ENCODE measurements around the gene HS3ST3A1. TPM values are rescaled to one million over a fixed set of nuclear protein-coding genes. Genes with fewer than 3 reads are reported as not detected.

Gene HS3ST3A1
- total RNA-seq, 1 experiment from 2014 or later: 3.4 TPM

- Histone ChIP-seq H2AK5ac (ENCODE audit: insufficient read length, low read length) (no peak overlapping the region), H3K14ac (ENCODE audit: insufficient read depth, low read length) (no peak overlapping the region), H4K91ac (ENCODE audit: insufficient read length, low read depth, low read length) (no peak overlapping the region), H3K9me3 (ENCODE audit: control insufficient read depth, low read depth, low read length) (no peaks in the 10 kb centered on the region), H3K79me2 (ENCODE audit: insufficient read depth, low read length) (no peaks in the 10 kb centered on the region), H2BK12ac (ENCODE audit: insufficient read length, low read depth, low read length) (no peak overlapping the region), H3K23ac (ENCODE audit: insufficient read length, low read depth, low read length) (no peak overlapping the region), H3K4me1 (ENCODE audit: insufficient read depth, low read length) (no peaks in the 10 kb centered on the region), H3K27ac (ENCODE audit: insufficient read length, low read depth, low read length) (no peak overlapping the region), H2AFZ (ENCODE audit: low read length) (no peak overlapping the region), H3T11ph (ENCODE audit: low read length) (no peak overlapping the region), H2BK5ac (ENCODE audit: insufficient read length, low read length) (no peak overlapping the region), H2BK15ac (ENCODE audit: low read depth, low read length) (no peak overlapping the region), H3K23me2 (ENCODE audit: insufficient read length, low read depth, low read length, poor library complexity, severe bottlenecking) (no peaks in the 10 kb centered on the region), H4K8ac (replicated peaks; ENCODE audit: insufficient read length, low read depth, low read length) (no peak overlapping the region), H3K4ac (ENCODE audit: low read depth, low read length) (no peak overlapping the region), H3K18ac (ENCODE audit: insufficient read length, low read depth, low read length) (no peak overlapping the region), H3K9ac (ENCODE audit: extremely low read depth, insufficient read length, low read length) (no peak overlapping the region), H4K20me1 (ENCODE audit: control insufficient read depth, insufficient read depth, insufficient read length) (no peaks in the 10 kb centered on the region), H3K79me1 (ENCODE audit: insufficient read depth, low read depth, low read length, poor library complexity, severe bottlenecking) (no peaks in the 10 kb centered on the region), H2BK20ac (ENCODE audit: low read depth, low read length, poor library complexity, severe bottlenecking) (no peak overlapping the region), H2BK120ac (ENCODE audit: low read depth, low read length, poor library complexity, severe bottlenecking) (no peak overlapping the region), H4K5ac (ENCODE audit: insufficient read length, low read depth, low read length) (no peak overlapping the region), H3K56ac (ENCODE audit: insufficient read length, low read depth, low read length) (no peak overlapping the region), H3K4me2 (ENCODE audit: insufficient read depth, insufficient read length, low read length) (no peak overlapping the region), H3K27me3 (ENCODE audit: insufficient read depth, low read length) (no peaks in the 10 kb centered on the region)
- H3K36me3 Mint-ChIP-seq (ENCODE audit: insufficient read depth in 1 of 3, low read depth in 3 of 3): no peaks in the 10 kb centered on the region; a peak in 1 of 7 replicates
- H3K9me3 Mint-ChIP-seq: peaks cover 0 to 2% of the 10 kb centered on the region in 2 experiments; a peak in 1 of 5 replicates
- TF ChIP-seq, protein P1, sequence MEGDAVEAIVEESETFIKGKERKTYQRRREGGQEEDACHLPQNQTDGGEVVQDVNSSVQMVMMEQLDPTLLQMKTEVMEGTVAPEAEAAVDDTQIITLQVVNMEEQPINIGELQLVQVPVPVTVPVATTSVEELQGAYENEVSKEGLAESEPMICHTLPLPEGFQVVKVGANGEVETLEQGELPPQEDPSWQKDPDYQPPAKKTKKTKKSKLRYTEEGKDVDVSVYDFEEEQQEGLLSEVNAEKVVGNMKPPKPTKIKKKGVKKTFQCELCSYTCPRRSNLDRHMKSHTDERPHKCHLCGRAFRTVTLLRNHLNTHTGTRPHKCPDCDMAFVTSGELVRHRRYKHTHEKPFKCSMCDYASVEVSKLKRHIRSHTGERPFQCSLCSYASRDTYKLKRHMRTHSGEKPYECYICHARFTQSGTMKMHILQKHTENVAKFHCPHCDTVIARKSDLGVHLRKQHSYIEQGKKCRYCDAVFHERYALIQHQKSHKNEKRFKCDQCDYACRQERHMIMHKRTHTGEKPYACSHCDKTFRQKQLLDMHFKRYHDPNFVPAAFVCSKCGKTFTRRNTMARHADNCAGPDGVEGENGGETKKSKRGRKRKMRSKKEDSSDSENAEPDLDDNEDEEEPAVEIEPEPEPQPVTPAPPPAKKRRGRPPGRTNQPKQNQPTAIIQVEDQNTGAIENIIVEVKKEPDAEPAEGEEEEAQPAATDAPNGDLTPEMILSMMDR (conservative IDR thresholded peaks at IDR 0.05): no peak
- WGBS (ENCODE audit: extremely low coverage, insufficient read length, low lambda C conversion rate): no CpG with 5 or more reads among the region's 3 CpGs
- H3K27me3 Mint-ChIP-seq (ENCODE audit: low read depth): no peaks in the 10 kb centered on the region
- DNase-seq: no peak
- H3K27ac Mint-ChIP-seq: no peak overlapping the region
- H3K4me1 Mint-ChIP-seq: no peaks in the 10 kb centered on the region
- no peak overlapping the region for H3K4me3 Mint-ChIP-seq
Observed at GRCh38 chr17:13465678-13466077, 136.1 kb downstream of the HS3ST3A1 start.
